K562 (cell line): ENCODE data around the gene LRFN3.
A peak's percentile ranks its signal among the peaks of the same experiment; 100 is the strongest.

Experiments used
- BACH1 ChIP-seq: fragments of 200-800 bp; sonication (Bioruptor generic); IDR thresholded peaks from 2 replicates; pipeline ENCODE4 v1.6.1; 2016; ENCODE audit warnings: missing genetic modification characterization, missing compliant biosample characterization
- CTCF ChIP-seq, 3 experiments: IDR thresholded peaks in 2 of 3; conservative IDR thresholded peaks in 1 of 3; 2 replicates each; pipeline ENCODE4 v1.5.1; 2011 to 2012; ENCODE audit warnings: low read length in 3 of 3, mild to moderate bottlenecking in 3 of 3, control low read depth in 2 of 3, improper control_type of control experiment in 1 of 3, inconsistent platforms in 1 of 3, low read depth in 1 of 3, mixed read lengths in 1 of 3, moderate library complexity in 1 of 3; ENCODE audit not compliant: insufficient read depth in 2 of 3
- DPF2 ChIP-seq: fragments of 450-650 bp; IDR thresholded peaks from 2 replicates; pipeline ENCODE4 v1.6.1; 2016
- ELK1 ChIP-seq: sonication (generic); formaldehyde crosslinking; IDR thresholded peaks from 2 replicates; pipeline ENCODE4 v1.8.1; 2022; ENCODE audit warnings: missing genetic modification reagents
- FOXM1 ChIP-seq, 2 experiments: fragments of 450-650 bp in 1 of 2; sonication (generic) in 1 of 2; formaldehyde crosslinking in 1 of 2; IDR thresholded peaks; 2 replicates each; pipeline versions ENCODE4 v1.6.1 to v1.9.0; 2017 to 2022; ENCODE audit warnings: low read depth in 2 of 2, mild to moderate bottlenecking in 2 of 2, missing genetic modification reagents in 1 of 2, moderate library complexity in 1 of 2
- GABPA ChIP-seq: fragments of 200-800 bp; sonication (Bioruptor generic); conservative IDR thresholded peaks from 2 replicates; pipeline ENCODE4 v1.6.1; 2016; ENCODE audit warnings: low read depth, missing genetic modification characterization, missing compliant biosample characterization
- MAZ ChIP-seq, 2 experiments: fragments of 450-650 bp in 1 of 2; sonication (generic) in 1 of 2; formaldehyde crosslinking; IDR thresholded peaks in 1 of 2; conservative IDR thresholded peaks in 1 of 2; 2 replicates each; pipeline versions ENCODE4 v1.4.0 to v1.5.0; 2020; ENCODE audit warnings: mild to moderate bottlenecking in 1 of 2, missing genetic modification reagents in 1 of 2
- NONO ChIP-seq, 2 experiments: fragments of 200-400 bp in 1 of 2; fragments of 450-650 bp in 1 of 2; formaldehyde crosslinking in 1 of 2; IDR thresholded peaks; 2 replicates each; pipeline ENCODE4 v1.6.1; 2017; ENCODE audit warnings: low read depth in 2 of 2, mild to moderate bottlenecking in 2 of 2, moderate library complexity in 2 of 2, low read length in 1 of 2
- POLR2AphosphoS5 ChIP-seq: IDR thresholded peaks from 2 replicates; pipeline ENCODE4 v1.6.1; 2011; ENCODE audit warnings: mild to moderate bottlenecking, low read depth, low read length, moderate library complexity; ENCODE audit not compliant: control insufficient read depth, insufficient read depth
- RCOR1 ChIP-seq, 2 experiments: IDR thresholded peaks; 2 replicates each; pipeline ENCODE4 v1.6.1; 2012; ENCODE audit warnings: low read depth in 2 of 2, low read length in 2 of 2, borderline replicate concordance in 1 of 2, improper control_type of control experiment in 1 of 2
- SP1 ChIP-seq: sonication (generic); formaldehyde crosslinking; IDR thresholded peaks from 2 replicates; pipeline ENCODE4 v1.8.1; 2022; ENCODE audit warnings: mild to moderate bottlenecking, missing genetic modification reagents
- ZNF253 ChIP-seq: fragments of 250-450 bp; sonication (Bioruptor Pico); conservative IDR thresholded peaks from 2 replicates; pipeline ENCODE4 v1.6.1; 2021; ENCODE audit warnings: mild to moderate bottlenecking
- ZNF274 ChIP-seq: IDR thresholded peaks from 2 replicates; pipeline ENCODE4 v1.6.1; 2011; ENCODE audit warnings: low read depth, mild to moderate bottlenecking, low read length, moderate library complexity, borderline replicate concordance
- ZSCAN29 ChIP-seq: fragments of 450-650 bp; IDR thresholded peaks from 2 replicates; pipeline ENCODE4 v1.6.1; 2017

GRCh38 chr19:35975608-35976214, 39.5 kb downstream of the LRFN3 start:
- no peak for TF ChIP-seq NONO (IDR thresholded peaks at IDR 0.05; ENCODE audit: low read depth in 2 of 2, low read length in 1 of 2)
- TF ChIP-seq MAZ (CRISPR knock-in tag; conservative IDR thresholded peaks at IDR 0.05 in 1 of 2, IDR thresholded peaks at IDR 0.05 in 1 of 2) = peak in 1 of 2 experiments; percentile 32; a peak in 1 of 4 replicates
- TF ChIP-seq RCOR1 (IDR thresholded peaks at IDR 0.05; ENCODE audit: borderline replicate concordance in 1 of 2, low read depth in 2 of 2, low read length in 2 of 2) = peak in 1 of 2 experiments; percentile 50; a peak in 1 of 4 replicates
- no peak for TF ChIP-seq GABPA
- TF ChIP-seq DPF2 = no peak
- TF ChIP-seq CTCF (IDR thresholded peaks at IDR 0.05 in 2 of 3, conservative IDR thresholded peaks at IDR 0.05 in 1 of 3; ENCODE audit: insufficient read depth in 2 of 3, low read depth in 1 of 3, low read length in 3 of 3) = no peak
- no peak for TF ChIP-seq ZSCAN29
- TF ChIP-seq ZNF253 = no peak
- no peak for TF ChIP-seq SP1 (CRISPR knock-in tag)
- TF ChIP-seq FOXM1 (IDR thresholded peaks at IDR 0.05; ENCODE audit: low read depth) = no peak
- no peak for TF ChIP-seq FOXM1 (CRISPR knock-in tag; IDR thresholded peaks at IDR 0.05; ENCODE audit: low read depth)
- no peak for TF ChIP-seq ELK1 (CRISPR knock-in tag)
- TF ChIP-seq POLR2AphosphoS5 = no peak
- no peak for TF ChIP-seq ZNF274
- no peak for TF ChIP-seq BACH1
